Mesodermal cell (in vitro differentiated cells): ENCODE data around the gene HINFP.

Experiments
- H3K27ac ChIP-seq: 2 replicates; pipeline ENCODE4 v1.7.0; 2013; ENCODE audit warnings: mild to moderate bottlenecking, low read depth, low read length, moderate library complexity; ENCODE audit not compliant: severe bottlenecking
- H3K36me3 ChIP-seq: 2 replicates; pipeline ENCODE4 v1.7.1; 2013; ENCODE audit warnings: mild to moderate bottlenecking, low read length, moderate library complexity; ENCODE audit not compliant: control insufficient read depth, insufficient read depth
- H3K4me1 ChIP-seq: one replicate; pipeline ENCODE4 v1.7.1; 2013; ENCODE audit warnings: mild to moderate bottlenecking, low read length; ENCODE audit not compliant: insufficient read depth, control insufficient read depth, poor library complexity, severe bottlenecking
- H3K4me3 ChIP-seq: 2 replicates; pipeline ENCODE4 v1.7.0; 2013; ENCODE audit warnings: low read length, control low read depth, mild to moderate bottlenecking; ENCODE audit not compliant: insufficient read depth, poor library complexity, severe bottlenecking; ENCODE audit errors: extremely low read depth
- H3K9me3 ChIP-seq: 2 replicates; pipeline ENCODE4 v1.7.1; 2013; ENCODE audit warnings: mild to moderate bottlenecking, low read length, moderate library complexity; ENCODE audit not compliant: control insufficient read depth
- WGBS, 2 experiments: methylation state at CpG; one replicate each; pipeline ENCODE4 v1.1.5; 2013; ENCODE audit warnings: missing lambda C conversion rate in 2 of 2; ENCODE audit not compliant: insufficient coverage in 2 of 2; 5-methylcytosine and 5-hydroxymethylcytosine counted together

The HINFP gene

DNA sequence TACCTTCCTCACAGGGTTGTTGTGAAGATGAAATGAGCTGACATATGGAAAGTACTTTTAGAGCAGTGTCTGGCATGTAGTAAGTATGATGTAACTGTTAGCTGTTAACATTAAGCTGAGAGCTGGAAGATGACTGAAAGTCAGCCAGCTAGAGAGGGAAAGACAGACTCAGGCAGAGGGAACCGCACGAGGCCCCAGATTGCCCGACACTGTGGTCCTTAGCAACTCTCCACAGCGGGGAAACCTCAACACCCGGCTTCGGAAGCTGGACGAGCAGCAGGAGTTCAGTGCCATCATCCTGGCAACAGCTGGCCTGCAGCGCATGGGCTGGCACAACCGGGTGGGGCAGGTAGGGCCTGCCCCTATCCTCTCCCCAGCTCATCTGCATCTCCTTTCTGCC, 30.2 kb upstream of the HINFP start:
- Histone ChIP-seq H3K9me3 (no peaks in the 10 kb centered on the region), H3K4me3 (no peak overlapping the region), H3K36me3 (peaks cover 36% of the 10 kb centered on the region), H3K4me1 (peaks cover 14% of the 10 kb centered on the region), H3K27ac (no peak overlapping the region)
- 93% methylated on average over 7 to 9 of the region's 9 CpGs for WGBS, 2 experiments

DNA sequence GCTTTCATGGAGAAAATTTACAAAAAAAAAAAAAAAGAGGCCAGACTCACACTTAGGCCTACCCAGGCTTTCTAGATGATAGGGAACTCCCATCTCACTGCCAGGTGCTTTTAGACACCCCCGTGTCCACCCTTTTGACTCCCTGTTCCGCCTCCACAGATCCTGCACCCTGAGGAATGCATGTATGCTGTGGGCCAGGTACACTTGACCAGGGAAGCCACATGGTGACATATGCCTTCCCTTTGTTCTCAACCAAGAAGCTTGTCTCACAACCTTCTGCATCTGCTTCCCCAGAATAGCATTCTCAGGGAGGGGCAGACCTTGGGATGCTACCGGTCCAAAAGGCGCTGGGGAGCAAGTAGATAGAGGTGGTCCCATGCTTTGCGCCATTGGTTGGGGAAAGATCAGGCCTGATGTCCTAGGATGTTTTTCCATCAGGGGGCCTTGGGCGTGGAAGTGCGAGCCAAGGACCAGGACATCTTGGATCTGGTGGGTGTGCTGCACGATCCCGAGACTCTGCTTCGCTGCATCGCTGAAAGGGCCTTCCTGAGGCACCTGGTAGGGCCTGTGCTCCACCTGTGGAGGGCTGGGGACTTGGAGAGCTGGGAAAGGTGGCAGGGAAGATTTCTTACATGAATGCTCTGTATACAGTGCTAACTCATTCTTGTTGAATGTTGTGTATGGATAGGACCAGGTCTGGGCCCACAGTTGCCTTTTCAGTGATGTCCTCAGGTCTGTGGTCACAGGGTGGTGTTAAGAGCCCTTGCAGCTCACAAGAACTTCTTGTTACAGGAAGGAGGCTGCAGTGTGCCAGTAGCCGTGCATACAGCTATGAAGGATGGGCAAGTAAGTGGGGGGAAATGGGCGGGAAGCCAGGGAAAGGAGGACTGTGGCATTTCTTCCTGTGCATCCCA, 29.2 kb upstream of the HINFP start:
- peak overlapping the region; percentile 16 for H3K27ac ChIP-seq
- WGBS, 2 experiments = 88 to 92% methylated on average over 11 to 12 of the region's 13 CpGs
- peaks cover 14% of the 10 kb centered on the region for H3K4me1 ChIP-seq
- H3K4me3 ChIP-seq = peak overlapping the region; percentile 88
- peaks cover 47% of the 10 kb centered on the region for H3K36me3 ChIP-seq
- H3K9me3 ChIP-seq = no peaks in the 10 kb centered on the region

DNA sequence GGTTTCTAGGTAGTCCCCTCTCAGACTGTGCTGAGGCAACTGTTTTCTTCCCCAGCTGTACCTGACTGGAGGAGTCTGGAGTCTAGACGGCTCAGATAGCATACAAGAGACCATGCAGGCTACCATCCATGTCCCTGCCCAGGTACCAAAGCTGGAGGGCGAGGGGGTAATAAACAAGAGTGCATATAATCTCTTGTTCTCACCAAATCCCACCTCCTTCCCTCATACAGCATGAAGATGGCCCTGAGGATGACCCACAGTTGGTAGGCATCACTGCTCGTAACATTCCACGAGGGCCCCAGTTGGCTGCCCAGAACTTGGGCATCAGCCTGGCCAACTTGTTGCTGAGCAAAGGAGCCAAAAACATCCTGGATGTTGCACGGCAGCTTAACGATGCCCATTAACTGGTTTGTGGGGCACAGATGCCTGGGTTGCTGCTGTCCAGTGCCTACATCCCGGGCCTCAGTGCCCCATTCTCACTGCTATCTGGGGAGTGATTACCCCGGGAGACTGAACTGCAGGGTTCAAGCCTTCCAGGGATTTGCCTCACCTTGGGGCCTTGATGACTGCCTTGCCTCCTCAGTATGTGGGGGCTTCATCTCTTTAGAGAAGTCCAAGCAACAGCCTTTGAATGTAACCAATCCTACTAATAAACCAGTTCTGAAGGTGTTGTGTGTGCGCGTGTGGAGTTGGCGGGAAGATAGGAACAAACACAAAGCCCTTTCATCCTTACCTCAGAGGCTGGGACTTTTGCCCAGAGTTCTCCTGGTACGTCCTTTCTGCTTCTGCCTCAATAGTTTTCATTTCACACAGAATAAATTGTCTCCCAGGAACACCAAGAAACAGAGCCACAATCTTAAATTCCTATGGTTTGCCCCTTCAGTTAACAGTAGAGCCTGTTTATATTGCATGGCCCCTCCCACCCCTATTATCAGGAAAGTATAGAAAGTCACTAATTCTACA, 28.2 kb upstream of the HINFP start:
- peaks cover 56% of the 10 kb centered on the region for H3K36me3 ChIP-seq

DNA sequence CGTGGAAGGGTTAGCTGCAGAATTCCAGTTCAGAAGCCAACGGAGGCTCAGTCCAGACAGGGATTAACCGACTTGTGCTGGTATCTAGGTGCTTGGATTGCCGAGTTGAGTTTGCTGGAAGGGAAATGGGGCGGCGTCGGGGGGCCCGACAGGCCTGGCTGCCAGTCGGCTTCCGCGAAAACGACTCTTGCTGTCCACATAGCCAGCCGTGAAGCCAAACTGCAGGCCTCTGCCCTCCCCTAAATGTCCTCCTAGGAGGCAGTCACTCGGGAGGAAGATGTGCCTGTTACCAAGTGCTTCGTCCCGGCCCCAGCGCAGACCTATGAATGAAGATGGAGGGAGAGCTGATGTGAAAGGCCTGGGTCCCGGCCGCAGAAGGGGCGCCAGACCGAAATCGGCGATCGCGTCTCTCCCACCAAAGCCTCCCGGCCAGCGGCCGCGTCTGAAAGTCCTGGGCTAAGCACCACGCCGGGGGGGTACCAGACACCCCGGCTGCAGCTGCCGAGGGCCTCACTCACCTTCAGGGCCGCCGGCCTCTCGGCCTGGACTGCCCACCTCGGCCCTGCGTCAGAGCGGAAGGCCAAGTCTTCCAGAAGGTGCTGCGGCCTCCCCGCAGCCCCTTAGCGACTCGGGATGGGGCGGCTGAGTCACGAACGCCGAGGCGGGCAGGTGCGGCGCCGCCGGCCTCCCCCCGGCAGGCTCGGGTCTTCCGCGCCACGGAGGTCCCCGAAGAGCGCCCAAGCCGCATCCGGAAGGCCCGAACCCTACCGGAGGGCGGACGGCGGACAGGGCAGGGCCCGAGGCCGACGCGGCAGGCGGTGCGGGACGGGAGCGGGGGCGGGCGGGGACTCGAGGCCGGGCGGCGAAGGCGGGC, 27.2 kb upstream of the HINFP start:
- Histone ChIP-seq H3K4me3 (peak overlapping the region; percentile 88), H3K9me3 (no peaks in the 10 kb centered on the region), H3K36me3 (peaks cover 59% of the 10 kb centered on the region), H3K27ac (peak overlapping the region; percentile 51), H3K4me1 (peaks cover 14% of the 10 kb centered on the region)
- WGBS, 2 experiments = 0% methylated on average over 51 to 59 of the region's 81 CpGs

More for the DNA sequence above, 28.2 kb upstream of the HINFP start:
- Histone ChIP-seq H3K27ac (no peak overlapping the region), H3K4me1 (peaks cover 14% of the 10 kb centered on the region), H3K4me3 (peak overlapping the region; percentile 88), H3K9me3 (no peaks in the 10 kb centered on the region)
- 45 to 73% methylated on average over 5 to 6 of the region's 12 CpGs for WGBS, 2 experiments

DNA sequence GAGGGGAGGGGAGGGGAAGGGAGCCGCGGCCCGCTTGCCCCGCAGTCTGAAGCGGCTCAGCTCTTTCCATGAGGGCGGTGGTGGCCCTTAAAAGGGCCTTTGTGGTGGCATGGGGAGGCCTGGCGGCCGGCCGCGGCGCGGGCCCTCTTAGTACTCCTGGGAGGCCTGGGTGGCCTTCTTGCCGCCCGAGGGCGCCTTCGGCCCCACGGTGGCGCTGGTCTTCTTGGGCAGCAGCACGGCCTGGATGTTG, 26.6 kb upstream of the HINFP start:
- WGBS, 2 experiments = 0 to 1% methylated on average over 13 to 19 of the region's 19 CpGs
- Histone ChIP-seq H3K4me3 (peak overlapping the region; percentile 88), H3K36me3 (peaks cover 61% of the 10 kb centered on the region)

DNA sequence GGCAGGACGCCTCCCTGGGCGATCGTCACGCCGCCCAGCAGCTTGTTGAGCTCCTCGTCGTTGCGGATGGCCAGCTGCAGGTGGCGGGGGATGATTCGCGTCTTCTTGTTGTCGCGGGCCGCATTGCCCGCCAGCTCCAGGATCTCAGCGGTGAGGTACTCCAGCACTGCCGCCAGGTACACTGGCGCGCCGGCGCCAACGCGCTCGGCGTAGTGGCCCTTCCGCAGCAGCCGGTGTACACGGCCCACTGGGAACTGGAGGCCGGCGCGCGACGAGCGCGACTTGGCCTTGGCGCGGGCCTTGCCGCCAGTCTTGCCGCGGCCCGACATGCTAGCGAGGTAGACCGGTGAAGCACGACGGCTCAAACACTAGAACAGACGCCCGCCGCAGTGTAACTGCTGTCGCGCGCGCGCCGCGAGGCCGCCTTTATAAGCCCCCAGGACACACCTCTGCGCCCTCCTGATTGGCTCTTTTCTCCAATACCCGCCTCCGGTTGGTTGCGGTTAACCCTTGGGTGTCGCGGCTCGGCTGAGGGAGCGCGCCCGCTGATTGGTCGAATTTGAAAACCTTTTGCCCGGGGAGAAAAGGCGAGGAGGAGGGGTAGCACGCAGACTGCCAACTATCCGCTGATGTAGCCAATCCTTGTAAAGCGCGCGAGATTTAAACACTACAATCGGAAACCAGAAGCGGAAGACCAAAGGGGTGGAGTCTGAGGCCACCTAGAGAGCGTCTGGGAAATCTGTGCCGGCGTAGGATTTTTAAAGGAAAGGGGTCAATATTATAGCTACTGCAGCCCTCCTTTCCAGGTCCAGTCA, 26.1 kb upstream of the HINFP start:
- H3K9me3 ChIP-seq = no peaks in the 10 kb centered on the region
- H3K27ac ChIP-seq = peak overlapping the region; percentile 51
- WGBS, 2 experiments = 0 to 1% methylated on average over 55 to 61 of the region's 79 CpGs
- H3K4me1 ChIP-seq = peaks cover 16% of the 10 kb centered on the region
- H3K4me3 ChIP-seq = peak overlapping the region; percentile 88
- H3K36me3 ChIP-seq = peaks cover 59% of the 10 kb centered on the region

More for the DNA sequence above, 26.6 kb upstream of the HINFP start:
- Histone ChIP-seq H3K4me1 (peaks cover 14% of the 10 kb centered on the region), H3K9me3 (no peaks in the 10 kb centered on the region), H3K27ac (peak overlapping the region; percentile 51)

DNA sequence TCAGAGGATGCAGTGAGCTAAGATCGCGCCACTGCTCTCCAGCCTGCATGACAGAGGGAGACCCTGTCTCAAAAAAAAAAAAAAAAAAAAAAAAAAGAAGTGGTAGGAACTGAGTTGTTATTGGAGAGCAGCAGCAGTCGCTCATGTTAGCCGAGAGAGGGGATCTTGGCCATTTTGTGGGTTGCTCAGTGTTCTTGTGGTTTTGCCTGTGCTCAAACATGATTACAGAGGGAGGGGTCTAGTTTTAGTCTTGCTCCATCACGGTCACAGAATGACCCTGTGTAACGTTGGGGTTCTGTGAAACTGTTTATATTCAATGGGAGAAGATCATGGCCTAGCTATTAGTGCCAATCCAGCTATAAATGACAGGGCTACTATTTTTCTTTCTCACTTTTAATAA, 21.7 kb upstream of the HINFP start:
- 100% methylated on average over 2 to 3 of the region's 6 CpGs for whole genome bisulfite sequencing, 2 experiments
- no peaks in the 10 kb centered on the region for H3K9me3 ChIP-seq
- H3K4me3 ChIP-seq = no peak overlapping the region
- peaks cover 31% of the 10 kb centered on the region for H3K36me3 ChIP-seq
- no peak overlapping the region for H3K27ac ChIP-seq
- H3K4me1 ChIP-seq = peaks cover 15% of the 10 kb centered on the region

DNA sequence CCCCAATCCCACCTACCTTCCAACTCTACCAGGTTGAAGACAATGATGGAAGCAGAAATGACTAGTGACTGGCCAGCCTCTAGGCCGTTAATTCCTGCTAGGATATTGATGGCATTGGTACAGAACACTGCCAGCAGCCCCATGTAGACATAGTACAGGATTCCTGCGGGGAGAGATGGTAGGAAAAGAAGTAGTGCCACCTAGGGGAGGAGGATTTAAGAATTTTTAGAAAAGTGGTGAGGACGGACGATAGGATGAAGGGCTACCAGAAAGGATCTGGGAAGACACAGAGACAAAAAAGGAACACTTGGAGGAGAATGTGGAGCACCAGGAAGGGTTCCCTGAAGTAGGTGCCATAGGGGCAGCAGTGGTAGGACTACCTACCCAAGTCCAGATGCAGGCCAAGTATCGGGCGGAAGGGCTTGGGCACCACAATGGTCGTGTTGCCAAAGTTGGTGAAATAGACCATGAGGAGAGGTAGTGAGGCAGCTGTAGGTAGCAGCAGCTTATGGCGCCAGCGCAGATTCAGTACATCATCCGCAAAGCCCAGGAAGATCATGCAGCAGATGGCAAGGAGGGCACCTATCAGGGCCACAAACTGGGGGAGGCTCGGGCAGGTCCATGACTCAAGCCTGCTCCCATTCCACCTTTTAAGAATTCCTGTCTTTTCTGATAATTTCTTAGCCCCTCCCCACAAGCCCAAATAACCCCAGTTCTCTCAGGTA, 21.0 kb upstream of the HINFP start:
- Histone ChIP-seq H3K4me1 (peaks cover 15% of the 10 kb centered on the region), H3K9me3 (no peaks in the 10 kb centered on the region), H3K36me3 (peaks cover 31% of the 10 kb centered on the region), H3K27ac (no peak overlapping the region), H3K4me3 (peak overlapping the region; percentile 81)
- WGBS, 2 experiments = 54 to 61% methylated on average over 9 to 10 of the region's 11 CpGs

DNA sequence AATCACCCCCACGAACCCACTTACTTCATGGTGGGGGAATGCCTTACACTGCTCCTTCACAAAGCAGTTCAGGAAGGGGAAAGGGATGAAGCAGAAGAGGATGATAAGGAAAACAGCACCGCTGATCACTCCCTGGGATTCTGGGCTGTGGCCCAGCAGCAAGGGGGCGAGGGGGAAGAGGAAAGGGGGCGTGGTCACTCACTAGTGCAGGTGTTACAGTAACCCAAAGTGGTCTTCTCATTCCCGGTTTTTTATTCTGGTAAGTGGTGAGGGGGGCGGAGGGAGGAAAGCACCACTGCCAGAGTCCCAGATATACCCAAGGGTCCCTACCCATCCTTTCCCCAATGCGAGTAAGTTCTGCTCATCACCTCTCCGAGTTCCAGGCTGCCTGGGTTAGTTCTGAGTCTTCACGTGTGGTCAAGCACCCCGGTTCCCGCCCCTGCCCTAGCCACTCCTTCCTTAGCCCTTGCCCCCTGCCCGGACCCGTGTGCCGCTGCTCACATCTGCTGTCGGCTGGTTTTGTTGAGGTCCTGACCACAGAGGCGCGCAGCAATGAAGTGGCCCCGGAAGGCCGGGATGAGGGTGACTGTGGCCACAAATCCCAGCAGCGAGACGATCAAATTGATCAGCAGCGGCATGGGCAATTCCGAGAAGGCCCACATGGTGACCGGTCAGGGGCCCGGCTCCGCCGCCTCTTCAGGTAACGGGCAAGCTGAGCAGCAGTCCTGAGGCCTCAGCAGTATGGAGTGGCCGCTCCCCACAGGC, 20.2 kb upstream of the HINFP start:
- WGBS, 2 experiments = 0% methylated on average over 23 to 25 of the region's 29 CpGs
- peaks cover 16% of the 10 kb centered on the region for H3K4me1 ChIP-seq
- H3K27ac ChIP-seq = peak overlapping the region; percentile 98
- peaks cover 29% of the 10 kb centered on the region for H3K36me3 ChIP-seq
- peak overlapping the region; percentile 81 for H3K4me3 ChIP-seq
- H3K9me3 ChIP-seq = no peaks in the 10 kb centered on the region
